ENCODE measurements around the gene ADCY2.

GRCh38 chr5:7419846-7420245, 23.9 kb downstream of the ADCY2 start:
- TF ChIP-seq POLR2A (IDR thresholded peaks at IDR 0.05; ENCODE audit: low read depth, low read length): no peak
- TF ChIP-seq POLR2AphosphoS5 (IDR thresholded peaks at IDR 0.05; ENCODE audit: low read depth, low read length): no peak

Measured in GM12892 (cell line).